GM18909 (cell line): ENCODE results near the gene SLC7A1.

Source experiments
- ATAC-seq: cut with Tn5 transposase; IDR thresholded peaks from one replicate; pipeline ENCODE4 v1.9.1; 2021; ENCODE audit warnings: mild to moderate bottlenecking; ENCODE audit not compliant: unreplicated experiment, poor library complexity

The SLC7A1 gene

GRCh38 chr13:29497137-29497654, 98.3 kb downstream of the SLC7A1 start:
- no peak for ATAC-seq

GRCh38 chr13:29496241-29496712, 99.2 kb downstream of the SLC7A1 start:
- ATAC-seq: peak; percentile 71

GRCh38 chr13:29494520-29494919, 101.0 kb downstream of the SLC7A1 start:
- ATAC-seq: no peak

GRCh38 chr13:29493796-29494195, 101.7 kb downstream of the SLC7A1 start:
- ATAC-seq: no peak

- no peak for ATAC-seq
Measured at GRCh38 chr13:29491248-29491647, 104.2 kb downstream of the SLC7A1 start.

DNA sequence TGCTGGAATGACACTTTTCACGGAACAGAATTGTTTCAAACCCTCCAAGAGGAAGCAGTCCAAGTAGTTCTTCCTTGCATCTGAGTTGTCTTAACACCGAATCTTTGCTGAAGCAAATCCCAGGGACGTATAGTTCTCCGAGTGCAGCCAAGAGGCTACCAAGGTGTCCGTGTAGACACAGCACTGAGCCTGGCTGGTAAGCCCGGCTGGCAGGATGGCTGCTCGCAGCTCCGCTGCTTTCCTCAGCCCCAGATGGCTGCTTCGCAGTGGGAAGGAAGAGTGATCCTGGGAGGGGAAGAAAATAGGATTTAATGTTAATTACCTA, 105.0 kb downstream of the SLC7A1 start:
- no peak for ATAC-seq

- ATAC-seq: no peak
Measured at GRCh38 chr13:29489650-29490560, 105.6 kb downstream of the SLC7A1 start.

DNA sequence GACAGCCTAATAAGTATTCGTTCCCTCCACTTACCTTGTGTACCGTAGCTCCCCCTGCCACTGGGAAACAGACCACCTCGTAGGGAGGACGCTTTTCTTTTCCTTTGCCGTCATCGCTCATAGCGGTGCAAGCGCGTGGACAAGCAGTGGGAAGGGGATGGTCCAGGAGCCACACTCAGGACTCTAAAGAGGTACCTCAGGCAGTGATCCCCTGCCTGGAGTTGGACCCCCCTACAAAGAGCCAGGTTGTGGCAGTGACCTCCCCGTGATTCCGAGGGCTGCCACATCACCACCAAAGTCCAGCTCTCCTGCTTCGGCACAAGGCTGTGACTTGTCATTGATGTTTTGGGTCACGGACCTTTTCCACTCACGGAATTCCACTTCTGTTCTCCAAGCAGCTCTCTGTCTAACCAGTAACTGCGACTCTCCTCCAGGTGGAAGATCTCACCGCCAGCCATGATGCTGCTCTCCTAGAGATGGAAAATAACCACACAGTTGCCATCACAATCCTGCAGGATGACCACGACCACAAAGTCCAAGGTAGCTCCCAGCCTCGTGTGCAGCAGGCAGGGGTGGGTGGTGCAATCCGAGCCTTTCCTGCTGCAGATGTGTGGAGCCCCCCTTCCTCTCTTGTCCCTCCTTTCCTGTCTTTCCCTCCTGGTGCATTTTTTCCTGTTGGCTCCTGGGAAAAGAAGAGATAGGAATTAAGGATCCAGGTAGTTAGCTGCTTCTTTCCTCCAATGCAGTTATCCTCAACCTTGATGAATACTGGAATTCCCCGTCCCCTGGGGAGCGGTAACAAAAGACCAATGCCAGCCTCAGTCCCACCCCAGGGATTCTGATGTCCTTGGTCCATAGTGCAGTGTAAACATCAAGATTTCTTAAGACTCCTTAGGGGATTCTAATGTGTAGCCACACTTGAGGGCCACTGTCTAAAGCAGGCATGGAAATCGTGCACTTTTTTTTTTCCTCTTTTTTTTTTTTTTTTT, 107.7 kb downstream of the SLC7A1 start:
- no peak for ATAC-seq

DNA sequence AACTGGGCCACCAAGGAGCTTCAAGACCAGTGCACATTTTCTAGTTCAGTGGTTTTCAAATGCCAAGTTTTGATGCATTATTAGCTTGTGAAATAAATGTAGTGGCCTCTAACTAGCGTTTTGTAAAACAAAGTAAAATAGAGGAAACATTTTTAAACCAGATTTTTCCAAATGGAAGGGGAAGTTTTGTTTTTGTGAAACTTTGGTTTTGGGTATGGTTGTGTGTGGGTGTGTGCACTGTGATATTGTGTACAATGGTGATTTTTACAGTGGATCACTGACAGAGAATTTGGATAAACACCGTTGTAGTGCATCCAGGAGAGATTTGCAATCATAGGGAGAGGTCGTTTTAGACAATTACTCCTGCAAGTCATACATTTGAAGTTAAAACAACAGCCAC, 108.9 kb downstream of the SLC7A1 start:
- ATAC-seq: no peak

GRCh38 chr13:29484796-29485195, 110.7 kb downstream of the SLC7A1 start:
- ATAC-seq: no peak

DNA sequence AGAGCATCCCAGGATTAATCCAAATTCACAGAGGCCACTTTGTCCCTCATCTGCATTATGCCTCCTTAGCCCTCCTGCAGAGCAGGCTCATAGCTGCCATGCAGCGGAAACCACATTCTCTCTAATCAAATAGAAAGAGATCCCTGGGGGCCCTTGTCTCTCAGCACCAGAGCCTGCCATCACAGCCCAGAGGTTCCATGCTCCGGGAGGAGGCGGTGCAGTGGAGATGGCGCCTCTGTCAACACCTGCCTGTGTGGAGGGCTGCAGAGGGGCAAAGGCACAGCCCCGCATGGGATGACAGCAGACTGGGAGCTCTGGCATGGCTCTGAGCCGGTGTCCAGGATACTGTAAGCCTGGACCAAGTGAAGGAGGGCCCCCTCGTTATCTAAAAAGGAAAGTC, 111.3 kb downstream of the SLC7A1 start:
- ATAC-seq: no peak

- ATAC-seq: no peak
Measured at GRCh38 chr13:29483623-29484022, 111.9 kb downstream of the SLC7A1 start.

- ATAC-seq: no peak
Measured at GRCh38 chr13:29483211-29483610, 112.3 kb downstream of the SLC7A1 start.

DNA sequence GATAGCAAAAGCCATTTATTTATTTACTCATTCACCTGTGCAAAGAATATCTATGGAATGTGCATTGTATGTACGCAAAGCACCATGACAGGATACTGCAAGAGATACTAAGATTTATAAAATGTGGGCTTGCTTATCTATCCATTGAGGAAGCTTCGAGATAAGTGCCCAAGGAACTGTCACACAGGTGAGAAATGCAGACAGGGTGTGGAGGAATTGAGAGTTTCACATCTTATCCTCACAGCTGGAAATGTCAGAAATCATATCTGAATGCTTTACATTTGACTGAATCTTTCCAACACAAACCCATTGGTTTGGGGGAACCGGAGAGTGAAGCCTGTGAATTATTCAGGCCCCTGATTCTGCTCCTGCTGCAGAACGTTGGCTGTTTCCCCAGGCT, 113.0 kb downstream of the SLC7A1 start:
- ATAC-seq: no peak

- ATAC-seq: no peak
Measured at GRCh38 chr13:29481603-29482002, 113.9 kb downstream of the SLC7A1 start.

GRCh38 chr13:29480893-29481525, 114.5 kb downstream of the SLC7A1 start:
- no peak for ATAC-seq

DNA sequence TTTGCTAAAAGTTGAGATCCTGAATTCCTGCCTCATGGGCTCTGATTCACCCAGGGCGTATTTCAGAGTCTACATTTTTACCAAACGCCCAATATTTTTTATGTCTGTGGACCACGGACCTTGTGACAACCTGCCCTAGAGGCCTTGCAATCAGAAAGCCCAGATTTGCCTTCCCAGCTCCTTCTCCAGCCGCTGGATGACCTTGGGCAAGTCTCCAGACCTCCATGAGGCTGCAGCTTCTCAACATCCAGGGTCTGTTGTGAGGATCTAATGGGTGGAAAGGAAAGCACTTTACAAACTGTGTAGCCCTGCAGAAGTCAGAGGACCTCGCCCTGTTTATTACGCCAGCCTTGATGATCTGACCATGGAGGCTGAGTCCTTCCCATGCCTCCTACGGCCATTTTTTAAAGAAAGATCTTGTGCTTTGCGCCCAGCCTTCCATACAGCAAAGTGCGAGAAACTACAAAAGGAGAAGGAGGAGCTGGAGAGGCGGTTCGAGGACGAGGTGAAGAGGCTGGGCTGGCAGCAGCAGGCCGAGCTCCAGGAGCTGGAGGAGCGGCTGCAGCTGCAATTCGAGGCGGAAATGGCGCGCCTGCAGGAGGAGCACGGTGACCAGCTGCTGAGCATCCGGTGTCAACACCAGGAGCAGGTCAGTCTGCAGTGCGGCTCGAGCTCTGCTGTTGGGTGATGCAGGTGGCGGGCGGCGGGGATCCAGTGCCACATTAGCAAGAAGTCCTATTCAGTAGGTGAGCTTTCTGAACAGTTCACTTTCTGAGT, 115.6 kb downstream of the SLC7A1 start:
- no peak for ATAC-seq

- ATAC-seq: no peak
Measured at GRCh38 chr13:29476046-29476445, 119.4 kb downstream of the SLC7A1 start.

- no peak for ATAC-seq
Measured at GRCh38 chr13:29474991-29475390, 120.5 kb downstream of the SLC7A1 start.

GRCh38 chr13:29473166-29473565, 122.3 kb downstream of the SLC7A1 start:
- no peak for ATAC-seq
